Measurements from ENCODE around the gene NTM. TPM values are rescaled to one million over a fixed set of nuclear protein-coding genes. Genes with fewer than 3 reads are reported as not detected.

Gene NTM
- total RNA-seq, 2 donors from 2014 or later = 19.1 to 44.7 TPM

DNA sequence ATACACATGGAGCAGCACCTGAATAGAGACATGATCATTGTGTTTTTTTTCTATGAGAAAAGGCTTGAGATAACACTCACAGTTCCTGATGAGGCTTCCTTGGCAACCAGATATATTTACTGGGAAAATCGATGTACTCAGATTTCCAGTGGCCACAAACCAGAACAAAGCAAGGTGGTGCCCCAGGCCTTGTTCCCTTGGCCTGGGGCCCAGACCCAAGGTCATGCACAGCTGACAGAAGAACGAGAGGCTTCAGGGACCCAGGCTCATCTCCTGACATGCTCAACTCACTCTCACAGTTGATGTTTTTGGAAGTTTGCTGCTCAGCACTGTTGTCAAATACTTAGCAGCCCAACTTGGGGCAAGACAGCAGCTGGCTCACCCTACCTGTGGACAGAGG is 281.8 kb downstream of the NTM start:
- Histone ChIP-seq H3K27ac (no peak overlapping the region), H3K4me3 (no peak overlapping the region), H3K27me3 (no peaks in the 10 kb centered on the region), H3K36me3 (no peaks in the 10 kb centered on the region), H3K4me1 (no peaks in the 10 kb centered on the region), H3K9me3 (no peaks in the 10 kb centered on the region)
- DNase-seq (ENCODE audit: low spot score) = no peak
- TF ChIP-seq, protein P1, sequence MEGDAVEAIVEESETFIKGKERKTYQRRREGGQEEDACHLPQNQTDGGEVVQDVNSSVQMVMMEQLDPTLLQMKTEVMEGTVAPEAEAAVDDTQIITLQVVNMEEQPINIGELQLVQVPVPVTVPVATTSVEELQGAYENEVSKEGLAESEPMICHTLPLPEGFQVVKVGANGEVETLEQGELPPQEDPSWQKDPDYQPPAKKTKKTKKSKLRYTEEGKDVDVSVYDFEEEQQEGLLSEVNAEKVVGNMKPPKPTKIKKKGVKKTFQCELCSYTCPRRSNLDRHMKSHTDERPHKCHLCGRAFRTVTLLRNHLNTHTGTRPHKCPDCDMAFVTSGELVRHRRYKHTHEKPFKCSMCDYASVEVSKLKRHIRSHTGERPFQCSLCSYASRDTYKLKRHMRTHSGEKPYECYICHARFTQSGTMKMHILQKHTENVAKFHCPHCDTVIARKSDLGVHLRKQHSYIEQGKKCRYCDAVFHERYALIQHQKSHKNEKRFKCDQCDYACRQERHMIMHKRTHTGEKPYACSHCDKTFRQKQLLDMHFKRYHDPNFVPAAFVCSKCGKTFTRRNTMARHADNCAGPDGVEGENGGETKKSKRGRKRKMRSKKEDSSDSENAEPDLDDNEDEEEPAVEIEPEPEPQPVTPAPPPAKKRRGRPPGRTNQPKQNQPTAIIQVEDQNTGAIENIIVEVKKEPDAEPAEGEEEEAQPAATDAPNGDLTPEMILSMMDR (IDR thresholded peaks at IDR 0.05) = no peak

DNA sequence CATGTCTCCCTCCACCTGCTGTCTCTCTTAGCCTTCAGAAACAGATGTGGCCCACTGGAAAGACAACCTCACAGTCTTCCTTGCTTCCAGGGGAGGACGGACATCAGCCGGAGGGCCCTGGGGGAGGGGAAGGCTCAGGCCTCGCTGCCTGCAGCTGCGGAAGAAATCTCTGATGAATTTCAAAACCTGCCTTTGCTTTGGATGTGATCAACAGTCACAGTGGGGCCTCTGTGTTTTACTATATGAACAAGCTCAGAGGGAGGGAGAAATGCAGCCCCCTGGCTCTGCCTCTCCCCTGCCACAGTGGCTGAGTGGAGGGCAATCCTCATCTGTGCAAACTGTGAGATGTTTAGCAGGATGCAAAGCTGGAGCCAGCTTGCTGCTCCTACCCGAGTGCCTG is 282.8 kb downstream of the NTM start:
- TF ChIP-seq, protein P1 (IDR thresholded peaks at IDR 0.05) = no peak
- no peaks in the 10 kb centered on the region for H3K27me3 ChIP-seq
- H3K36me3 ChIP-seq = no peaks in the 10 kb centered on the region
- no peaks in the 10 kb centered on the region for H3K4me1 ChIP-seq
- H3K27ac ChIP-seq = no peak overlapping the region
- no peak overlapping the region for H3K4me3 ChIP-seq
- no peak for DNase-seq (ENCODE audit: low spot score)
- H3K9me3 ChIP-seq = no peaks in the 10 kb centered on the region

DNA sequence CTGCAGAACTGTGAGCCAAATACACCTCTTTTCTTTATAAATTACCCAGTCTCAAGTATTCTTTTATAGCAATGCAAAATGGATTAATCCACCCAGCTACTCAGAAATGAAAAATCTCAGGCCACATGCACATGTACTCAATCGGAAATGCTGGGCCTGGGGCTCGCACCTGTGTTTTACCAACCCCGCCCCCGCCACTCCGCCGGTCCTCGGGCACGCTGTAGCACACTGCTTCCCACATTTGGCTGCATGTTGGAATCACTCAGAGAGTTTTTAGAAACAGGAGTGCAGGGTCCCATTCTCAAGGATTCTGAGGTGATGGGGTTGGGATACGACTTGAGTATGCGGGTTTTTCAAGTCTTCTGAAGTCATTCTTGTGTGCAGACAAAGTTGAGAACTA is 284.4 kb downstream of the NTM start:
- H3K9me3 ChIP-seq = no peaks in the 10 kb centered on the region
- no peak for DNase-seq (ENCODE audit: low spot score)
- no peaks in the 10 kb centered on the region for H3K27me3 ChIP-seq
- TF ChIP-seq, protein P1 (IDR thresholded peaks at IDR 0.05) = no peak
- H3K4me1 ChIP-seq = no peaks in the 10 kb centered on the region
- no peak overlapping the region for H3K4me3 ChIP-seq
- no peaks in the 10 kb centered on the region for H3K36me3 ChIP-seq
- H3K27ac ChIP-seq = no peak overlapping the region

DNA sequence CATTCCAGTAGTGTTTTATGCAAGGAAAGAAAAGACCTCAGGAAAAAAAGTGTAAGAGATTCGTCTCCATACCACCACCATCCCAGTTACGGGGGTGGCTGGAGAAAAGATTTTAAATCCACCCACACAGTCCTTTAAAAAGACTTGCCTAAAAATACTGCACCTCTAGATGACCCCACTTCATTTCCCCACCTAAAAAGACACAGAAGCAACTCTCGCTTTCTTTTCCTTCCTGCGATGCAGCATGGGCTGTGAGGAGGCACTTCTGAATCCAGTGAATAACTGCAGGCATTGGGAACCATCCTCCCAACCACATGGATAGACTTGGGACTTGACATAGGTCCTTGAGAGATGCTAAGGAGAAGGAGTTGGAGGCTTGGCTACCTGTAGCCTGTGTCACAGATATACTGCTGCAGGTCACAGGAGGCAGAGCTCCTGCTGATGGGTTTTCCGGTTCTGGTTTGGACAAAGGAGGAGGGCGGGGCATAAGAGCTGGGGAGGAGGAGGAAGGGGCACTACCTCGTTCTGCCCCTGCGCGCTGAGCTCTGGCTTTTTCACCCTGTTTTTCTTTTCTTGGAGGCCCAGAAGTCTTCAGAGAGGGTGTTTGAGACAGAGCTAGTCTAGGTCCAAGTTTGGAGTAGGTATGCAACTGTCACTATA is 285.9 kb downstream of the NTM start:
- Histone ChIP-seq H3K27ac (no peak overlapping the region), H3K36me3 (no peaks in the 10 kb centered on the region), H3K9me3 (no peaks in the 10 kb centered on the region), H3K27me3 (no peaks in the 10 kb centered on the region), H3K4me3 (no peak overlapping the region), H3K4me1 (no peaks in the 10 kb centered on the region)
- TF ChIP-seq, protein P1 (IDR thresholded peaks at IDR 0.05) = no peak
- no peak for DNase-seq (ENCODE audit: low spot score)

DNA sequence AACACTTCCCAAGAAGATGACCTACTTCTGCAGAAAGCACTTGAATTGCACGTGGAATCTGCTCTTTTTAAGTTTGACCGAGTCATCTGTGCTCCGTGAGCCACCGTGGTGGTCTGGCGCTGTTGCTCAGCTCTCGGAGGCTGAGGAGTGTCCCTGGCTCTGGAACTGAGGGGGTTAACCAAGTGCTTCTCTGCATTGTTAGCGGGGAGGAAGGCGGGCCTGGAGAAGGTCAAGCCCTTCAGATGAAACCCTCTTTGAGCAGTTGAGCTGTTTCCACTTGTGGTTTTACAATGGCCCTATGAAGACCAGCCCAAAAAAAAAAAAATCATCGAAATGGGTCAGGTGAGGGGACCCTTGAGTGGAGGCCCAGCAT is 286.4 kb downstream of the NTM start:
- DNase-seq (ENCODE audit: low spot score) = no peak

More for the DNA sequence above, 286.4 kb downstream of the NTM start:
- H3K36me3 ChIP-seq = no peaks in the 10 kb centered on the region
- no peak overlapping the region for H3K27ac ChIP-seq
- no peaks in the 10 kb centered on the region for H3K4me1 ChIP-seq
- H3K27me3 ChIP-seq = no peaks in the 10 kb centered on the region
- H3K9me3 ChIP-seq = no peaks in the 10 kb centered on the region
- no peak overlapping the region for H3K4me3 ChIP-seq
- TF ChIP-seq, protein P1 (IDR thresholded peaks at IDR 0.05) = no peak
